GM21723 (cell line): ENCODE measurements around the gene PVRIG.
A peak's percentile ranks its signal among the peaks of the same experiment; 100 is the strongest.
"Not testable (repeated sequence)": the region's sequence is repeated elsewhere in the genome, so short reads cannot be mapped to it uniquely, and the experiment has no call there.

Source experiments
- ATAC-seq: cut with Tn5 transposase; IDR thresholded peaks from one replicate; pipeline ENCODE4 v1.9.1; 2021; ENCODE audit warnings: mild to moderate bottlenecking, moderate library complexity; ENCODE audit not compliant: unreplicated experiment

Gene PVRIG

GRCh38 chr7:100192969-100193368 is 26.8 kb upstream of the PVRIG start:
- no peak for ATAC-seq

GRCh38 chr7:100195222-100195621 is 24.5 kb upstream of the PVRIG start:
- no peak for ATAC-seq

- ATAC-seq: not testable (repeated sequence)
These were observed 23.8 kb upstream of the PVRIG start for GRCh38 chr7:100195901-100196322.

GRCh38 chr7:100198266-100198665 is 21.5 kb upstream of the PVRIG start:
- ATAC-seq: no peak

GRCh38 chr7:100200693-100201092 is 19.1 kb upstream of the PVRIG start:
- ATAC-seq: no peak

GRCh38 chr7:100204454-100204853 is 15.3 kb upstream of the PVRIG start:
- no peak for ATAC-seq

- ATAC-seq: peak; percentile 77
These were observed 10.8 kb upstream of the PVRIG start for GRCh38 chr7:100208911-100209408.

- ATAC-seq: no peak
These were observed 10.3 kb upstream of the PVRIG start for GRCh38 chr7:100209493-100209892.

GRCh38 chr7:100210805-100211204 is 8.9 kb upstream of the PVRIG start:
- ATAC-seq: no peak

GRCh38 chr7:100211342-100211780 is 8.4 kb upstream of the PVRIG start:
- ATAC-seq: peak; percentile 56

GRCh38 chr7:100212631-100213286 is 7.0 kb upstream of the PVRIG start:
- ATAC-seq: no peak

- no peak for ATAC-seq
These were observed 6.1 kb upstream of the PVRIG start for GRCh38 chr7:100213672-100214071.

- ATAC-seq: not testable (repeated sequence)
These were observed 5.4 kb upstream of the PVRIG start for GRCh38 chr7:100214356-100214755.

- ATAC-seq: no peak
These were observed 3.9 kb upstream of the PVRIG start for GRCh38 chr7:100215895-100216294.

GRCh38 chr7:100217934-100218333 is 1.8 kb upstream of the PVRIG start:
- not testable (repeated sequence) for ATAC-seq

GRCh38 chr7:100219271-100219737 is 445 bp upstream of the PVRIG start:
- no peak for ATAC-seq

GRCh38 chr7:100220586-100221230 is 959 bp downstream of the PVRIG start:
- ATAC-seq: peak; percentile 5

GRCh38 chr7:100221231-100221718 is 1.5 kb downstream of the PVRIG start:
- peak; percentile 53 for ATAC-seq

GRCh38 chr7:100221767-100222444 is 2.2 kb downstream of the PVRIG start:
- ATAC-seq: no peak

- ATAC-seq: no peak
These were observed 2.8 kb downstream of the PVRIG start for GRCh38 chr7:100222445-100223132.

- not testable (repeated sequence) for ATAC-seq
These were observed 3.7 kb downstream of the PVRIG start for GRCh38 chr7:100223376-100223927.
